Measurements from ENCODE around the gene SLC43A2.

The SLC43A2 gene

DNA sequence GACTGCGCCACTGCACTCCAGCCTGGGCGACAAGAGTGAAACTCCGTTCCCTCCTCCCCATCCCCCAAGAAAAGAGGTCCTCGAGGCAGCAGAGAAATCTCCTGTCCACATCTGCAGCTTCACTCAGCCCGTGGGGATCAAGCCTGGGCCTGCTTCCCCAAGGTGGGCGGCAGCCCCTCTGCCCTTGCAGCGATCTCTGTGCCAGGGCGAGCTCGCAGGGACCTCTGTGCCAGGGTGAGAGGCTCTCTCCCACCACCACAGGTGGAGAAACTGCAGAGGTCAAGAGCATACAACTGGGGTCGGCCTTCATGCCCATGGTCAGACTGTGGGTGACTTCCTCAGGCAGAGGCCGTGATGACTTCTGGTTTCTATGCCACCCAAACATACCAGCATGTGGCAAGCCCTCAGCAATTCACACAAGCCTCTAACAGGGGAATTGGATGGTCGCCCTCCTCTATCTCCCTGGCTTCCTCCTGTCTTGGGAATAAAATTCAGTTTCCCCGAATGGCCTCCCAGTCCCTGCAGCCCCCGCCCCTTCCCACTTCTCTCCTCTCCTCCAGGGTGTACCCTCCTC, 5.5 kb downstream of the SLC43A2 start:
- Histone ChIP-seq H3K36me3 (peaks cover 81% of the 10 kb centered on the region), H3K4me3 (ENCODE audit: low read depth in 1 of 2, low read length in 1 of 2) (no peak overlapping the region), H3K27me3 (no peaks in the 10 kb centered on the region), H3K4me1 (ENCODE audit: control insufficient read depth in 1 of 2, insufficient read depth in 1 of 2, low read depth in 1 of 2, low read length in 1 of 2) (peaks cover 31 to 36% of the 10 kb centered on the region in 2 experiments), H3K27ac (no peak overlapping the region), H3K9me3 (no peaks in the 10 kb centered on the region)
- TF ChIP-seq, protein P1, sequence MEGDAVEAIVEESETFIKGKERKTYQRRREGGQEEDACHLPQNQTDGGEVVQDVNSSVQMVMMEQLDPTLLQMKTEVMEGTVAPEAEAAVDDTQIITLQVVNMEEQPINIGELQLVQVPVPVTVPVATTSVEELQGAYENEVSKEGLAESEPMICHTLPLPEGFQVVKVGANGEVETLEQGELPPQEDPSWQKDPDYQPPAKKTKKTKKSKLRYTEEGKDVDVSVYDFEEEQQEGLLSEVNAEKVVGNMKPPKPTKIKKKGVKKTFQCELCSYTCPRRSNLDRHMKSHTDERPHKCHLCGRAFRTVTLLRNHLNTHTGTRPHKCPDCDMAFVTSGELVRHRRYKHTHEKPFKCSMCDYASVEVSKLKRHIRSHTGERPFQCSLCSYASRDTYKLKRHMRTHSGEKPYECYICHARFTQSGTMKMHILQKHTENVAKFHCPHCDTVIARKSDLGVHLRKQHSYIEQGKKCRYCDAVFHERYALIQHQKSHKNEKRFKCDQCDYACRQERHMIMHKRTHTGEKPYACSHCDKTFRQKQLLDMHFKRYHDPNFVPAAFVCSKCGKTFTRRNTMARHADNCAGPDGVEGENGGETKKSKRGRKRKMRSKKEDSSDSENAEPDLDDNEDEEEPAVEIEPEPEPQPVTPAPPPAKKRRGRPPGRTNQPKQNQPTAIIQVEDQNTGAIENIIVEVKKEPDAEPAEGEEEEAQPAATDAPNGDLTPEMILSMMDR (IDR thresholded peaks at IDR 0.05): no peak

DNA sequence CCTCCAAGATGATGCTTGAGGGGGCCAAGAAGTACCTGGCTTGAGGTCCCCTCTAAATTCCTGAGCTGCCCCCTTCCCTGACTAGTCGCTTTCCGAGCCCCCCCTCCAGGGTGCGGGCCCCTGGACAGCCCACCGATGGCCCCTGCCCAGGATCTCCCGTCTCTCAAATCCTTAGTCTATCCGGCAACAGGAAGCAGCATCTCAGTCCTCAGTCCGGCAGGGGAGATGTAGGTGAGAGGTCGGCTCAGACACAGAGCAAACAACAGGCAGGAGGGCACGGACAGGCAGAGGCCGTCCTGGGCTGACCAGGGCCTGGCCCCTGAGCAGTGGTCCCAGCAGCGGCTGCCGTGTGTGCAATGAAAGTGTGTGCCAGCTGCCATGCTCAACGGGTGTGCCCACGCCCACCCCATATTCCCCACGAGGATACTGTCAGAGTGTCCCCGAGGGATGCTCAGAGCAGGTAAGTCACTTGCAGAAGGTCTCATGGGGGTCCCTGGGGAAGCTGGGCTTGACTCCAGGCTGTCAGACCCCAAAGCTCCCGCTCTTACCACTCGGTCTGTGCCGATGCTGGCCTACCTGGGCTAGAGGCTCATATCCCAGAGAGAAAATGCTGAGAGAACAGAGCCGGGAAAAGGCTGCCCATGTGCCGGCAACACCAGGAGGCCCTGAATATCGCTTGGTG, 7.2 kb downstream of the SLC43A2 start:
- no peaks in the 10 kb centered on the region for H3K9me3 ChIP-seq
- H3K27ac ChIP-seq: no peak overlapping the region
- peaks cover 27 to 36% of the 10 kb centered on the region in 2 experiments for H3K4me1 ChIP-seq (ENCODE audit: control insufficient read depth in 1 of 2, insufficient read depth in 1 of 2, low read depth in 1 of 2, low read length in 1 of 2)
- TF ChIP-seq, protein P1 (IDR thresholded peaks at IDR 0.05): no peak
- H3K27me3 ChIP-seq: no peaks in the 10 kb centered on the region
- no peak overlapping the region for H3K4me3 ChIP-seq (ENCODE audit: low read depth in 1 of 2, low read length in 1 of 2)
- peaks cover 93% of the 10 kb centered on the region for H3K36me3 ChIP-seq

DNA sequence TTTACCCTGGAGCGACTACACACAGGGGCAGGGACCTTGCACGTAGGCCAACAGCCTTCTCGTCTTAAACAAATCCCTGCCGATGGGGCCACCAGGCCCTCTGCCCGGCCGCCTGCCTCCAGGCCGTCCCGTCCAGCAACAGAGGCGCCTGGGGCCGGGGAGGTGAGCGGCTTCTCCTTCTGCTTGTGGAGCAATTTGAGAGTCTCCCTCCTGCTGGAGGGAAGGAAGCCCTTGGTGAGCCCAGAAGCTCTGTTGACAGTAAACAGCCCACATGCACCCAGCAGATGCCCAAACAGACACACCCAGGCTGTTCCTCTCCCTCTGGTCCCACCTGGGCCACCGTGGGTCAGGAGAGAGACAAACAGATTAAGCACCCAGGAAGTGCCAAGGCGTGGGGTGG, 8.1 kb downstream of the SLC43A2 start:
- Histone ChIP-seq H3K36me3 (peaks cover 94% of the 10 kb centered on the region), H3K4me3 (ENCODE audit: low read depth in 1 of 2, low read length in 1 of 2) (no peak overlapping the region), H3K4me1 (ENCODE audit: control insufficient read depth in 1 of 2, insufficient read depth in 1 of 2, low read depth in 1 of 2, low read length in 1 of 2) (peaks cover 17 to 27% of the 10 kb centered on the region in 2 experiments), H3K27me3 (no peaks in the 10 kb centered on the region), H3K9me3 (no peaks in the 10 kb centered on the region), H3K27ac (peak overlapping the region; percentile 45)
- TF ChIP-seq, protein P1 (IDR thresholded peaks at IDR 0.05): no peak

DNA sequence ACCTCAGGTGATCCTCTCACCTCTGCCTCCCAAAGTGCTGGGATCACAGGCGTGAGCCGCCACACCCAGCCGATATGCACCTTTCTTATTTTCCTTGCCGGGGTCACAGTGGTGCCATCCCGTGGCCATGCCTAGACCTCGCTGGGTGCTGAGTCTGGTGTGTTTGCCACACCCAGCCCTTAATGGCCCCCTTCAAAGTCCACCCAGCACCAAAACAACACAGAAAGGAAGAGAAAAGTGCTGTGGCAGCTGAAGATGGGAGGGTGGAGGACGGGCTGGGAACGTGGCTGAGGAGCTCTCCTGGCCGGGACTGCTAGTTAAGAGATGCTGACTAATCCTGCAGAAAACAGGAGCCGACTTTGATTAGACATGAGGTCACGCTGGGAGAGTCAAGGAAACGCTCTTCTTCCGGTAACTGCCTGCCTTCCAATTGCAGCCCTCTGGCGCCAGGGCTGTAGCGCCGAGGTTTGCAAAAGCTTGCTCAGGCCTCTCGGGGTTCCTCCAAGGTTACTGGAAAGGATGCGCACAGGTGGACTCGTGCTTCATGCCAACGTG, 10.9 kb downstream of the SLC43A2 start:
- Histone ChIP-seq H3K36me3 (peaks cover 94% of the 10 kb centered on the region), H3K4me3 (ENCODE audit: low read depth in 1 of 2, low read length in 1 of 2) (no peak overlapping the region), H3K27me3 (no peaks in the 10 kb centered on the region), H3K4me1 (ENCODE audit: control insufficient read depth in 1 of 2, insufficient read depth in 1 of 2, low read depth in 1 of 2, low read length in 1 of 2) (peaks cover 8 to 10% of the 10 kb centered on the region in 2 experiments), H3K9me3 (no peaks in the 10 kb centered on the region), H3K27ac (peak overlapping the region; percentile 27)
- TF ChIP-seq, protein P1 (IDR thresholded peaks at IDR 0.05): no peak

DNA sequence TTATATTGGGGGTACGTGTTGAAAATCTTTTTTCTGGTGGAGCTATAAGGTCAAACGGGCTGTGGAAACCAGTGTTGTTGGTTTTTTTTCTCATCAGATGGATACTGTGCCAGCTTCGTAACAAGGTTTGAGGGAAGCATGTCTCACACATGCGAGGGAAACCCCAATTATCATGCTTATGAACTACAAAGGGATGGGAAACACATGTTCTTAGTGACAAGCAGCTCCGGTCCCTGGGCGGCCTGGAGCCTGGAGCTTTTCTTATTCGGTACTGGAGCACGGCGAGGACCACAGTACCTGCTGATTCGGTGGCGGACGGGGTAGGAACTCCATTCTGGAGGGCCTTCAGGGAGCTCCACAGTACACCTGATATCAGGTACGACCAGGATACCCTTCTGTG, 12.5 kb downstream of the SLC43A2 start:
- TF ChIP-seq, protein P1 (IDR thresholded peaks at IDR 0.05): no peak
- Histone ChIP-seq H3K27ac (no peak overlapping the region), H3K4me3 (ENCODE audit: low read depth in 1 of 2, low read length in 1 of 2) (no peak overlapping the region), H3K36me3 (peaks cover 93% of the 10 kb centered on the region), H3K27me3 (no peaks in the 10 kb centered on the region), H3K4me1 (ENCODE audit: control insufficient read depth in 1 of 2, insufficient read depth in 1 of 2, low read depth in 1 of 2, low read length in 1 of 2) (peaks cover 22 to 24% of the 10 kb centered on the region in 2 experiments), H3K9me3 (no peaks in the 10 kb centered on the region)
